GM12875 (cell line): ENCODE results near the gene POU2F2.
A peak's percentile ranks its signal among the peaks of the same experiment; 100 is the strongest.

Source experiments
- H3K4me3 ChIP-seq: one replicate; pipeline ENCODE4 v1.5.1; 2011; ENCODE audit warnings: low read depth, low read length, control low read depth
- CTCF ChIP-seq: IDR thresholded peaks from 2 replicates; pipeline ENCODE4 v1.5.1; 2011; ENCODE audit warnings: low read depth, mild to moderate bottlenecking, control low read depth, inconsistent platforms, low read length, moderate library complexity, borderline replicate concordance; ENCODE audit not compliant: insufficient read depth

The POU2F2 gene

GRCh38 chr19:42132030-42132628, at the start of gene POU2F2:
POU2F2 (minus strand) TSS chr19:42132446; CDS start chr19:42132411, 35 bp downstream.
- TF ChIP-seq CTCF, result no peak
- peak within 1 kb of the TSS; percentile 93 for H3K4me3 ChIP-seq

- peak; percentile 65 for TF ChIP-seq CTCF
- no peak overlapping the region for H3K4me3 ChIP-seq
These were observed 46.8 kb upstream of the POU2F2 start for GRCh38 chr19:42178791-42179674.

- H3K4me3 ChIP-seq, result no peak overlapping the region
- TF ChIP-seq CTCF, result no peak
These were observed 45.4 kb upstream of the POU2F2 start for GRCh38 chr19:42177686-42178019.

GRCh38 chr19:42176990-42177685, 44.9 kb upstream of the POU2F2 start:
- H3K4me3 ChIP-seq, result no peak overlapping the region
- peak; percentile 40 for TF ChIP-seq CTCF

GRCh38 chr19:42176649-42176989, 44.4 kb upstream of the POU2F2 start:
- no peak for TF ChIP-seq CTCF
- no peak overlapping the region for H3K4me3 ChIP-seq

GRCh38 chr19:42175952-42176648, 43.9 kb upstream of the POU2F2 start:
- TF ChIP-seq CTCF, result no peak
- no peak overlapping the region for H3K4me3 ChIP-seq
